T-cell (primary cell): ENCODE results near the gene EXOC4. TPM values are rescaled to one million over a fixed set of nuclear protein-coding genes. Genes with fewer than 3 reads are reported as not detected.
"Not testable (repeated sequence)": the region's sequence is repeated elsewhere in the genome, so short reads cannot be mapped to it uniquely, and the experiment has no call there.

Experiments used
- ATAC-seq, 4 experiments: fragments of 200-7000 bp in 3 of 4; fragments of 150-1000 bp in 1 of 4; cut with Tn5 transposase; replicated peaks in 1 of 4; 1 replicate in 3 of 4; 2 replicates in 1 of 4; pipeline ENCODE4 v1.10.0; 2021; ENCODE audit warnings: moderate library complexity in 3 of 4, mild to moderate bottlenecking in 2 of 4, moderate number of reproducible peaks in 1 of 4
- CTCF ChIA-PET, 2 donors: fragments of 300-600 bp; sonication (Branson Sonifier 250); formaldehyde crosslinking; loops; one replicate each; lab custom pipeline; 2022; ENCODE audit warnings: antibody characterized with exemption in 2 of 2; lab: Charles Lee
- POLR2A ChIA-PET, 2 donors: fragments of 300-600 bp; sonication (Branson Sonifier 250); formaldehyde crosslinking; loops; one replicate each; lab custom pipeline; 2022; ENCODE audit warnings: antibody characterized with exemption in 2 of 2; lab: Charles Lee
- DNase-seq, 35 experiments: peaks; one replicate each; pipeline versions ENCODE4 v3.0.0 to v3.0.0-alpha.2; 2013 to 2023
- H3K27ac ChIP-seq: one replicate; pipeline ENCODE4 v1.5.1; 2013; ENCODE audit warnings: low read length
- H3K27me3 ChIP-seq, 2 experiments: replicated peaks in 1 of 2; 1 replicate in 1 of 2; 2 replicates in 1 of 2; pipeline versions ENCODE4 v1.6.1 to v1.7.0; 2013; ENCODE audit warnings: low read length in 1 of 2, mixed read lengths in 1 of 2; ENCODE audit not compliant: control insufficient read depth in 2 of 2, insufficient read depth in 2 of 2; ENCODE audit errors: extremely low read depth in 1 of 2
- H3K36me3 ChIP-seq, 2 donors: 1 replicate in 1 of 2; 2 replicates in 1 of 2; pipeline versions ENCODE4 v1.6.1 to v1.7.0; 2013; ENCODE audit warnings: low read length in 1 of 2; ENCODE audit not compliant: control insufficient read depth in 2 of 2, insufficient read depth in 1 of 2; ENCODE audit errors: extremely low read depth in 1 of 2
- H3K4me1 ChIP-seq, 2 experiments: 1 replicate in 1 of 2; 2 replicates in 1 of 2; pipeline versions ENCODE4 v1.6.1 to v1.7.0; 2013; ENCODE audit warnings: low read length in 2 of 2, mixed read lengths in 1 of 2; ENCODE audit not compliant: insufficient read depth in 2 of 2, control insufficient read depth in 1 of 2; ENCODE audit errors: extremely low read depth in 1 of 2
- H3K4me3 ChIP-seq, 2 donors: 1 replicate in 1 of 2; 2 replicates in 1 of 2; pipeline versions ENCODE4 v1.5.1 to v1.7.0; 2013; ENCODE audit warnings: mild to moderate bottlenecking in 2 of 2, low read length in 1 of 2, moderate library complexity in 1 of 2; ENCODE audit not compliant: control insufficient read depth in 1 of 2; ENCODE audit errors: extremely low read depth in 1 of 2
- H3K9me3 ChIP-seq: 2 replicates; pipeline ENCODE4 v1.7.0; 2013
- H3K27ac Mint-ChIP-seq, 2 donors: one replicate each; pipeline ENCODE4 v1.8.0; 2020 to 2021; ENCODE audit warnings: mild to moderate bottlenecking in 2 of 2, mixed read lengths in 2 of 2
- H3K27me3 Mint-ChIP-seq, 2 donors: one replicate each; pipeline ENCODE4 v1.8.0; 2021 to 2022; ENCODE audit warnings: mixed read lengths in 2 of 2
- H3K36me3 Mint-ChIP-seq: one replicate; pipeline ENCODE4 v1.8.0; 2021; ENCODE audit warnings: mixed read lengths
- H3K4me1 Mint-ChIP-seq, 3 donors: one replicate each; pipeline ENCODE4 v1.8.0; 2020 to 2022; ENCODE audit warnings: mixed read lengths in 3 of 3, mild to moderate bottlenecking in 1 of 3
- H3K4me3 Mint-ChIP-seq, 3 donors: one replicate each; pipeline ENCODE4 v1.8.0; 2020 to 2022; ENCODE audit warnings: mild to moderate bottlenecking in 3 of 3, mixed read lengths in 3 of 3, moderate library complexity in 3 of 3
- H3K9me3 Mint-ChIP-seq, 3 donors: one replicate each; pipeline ENCODE4 v1.8.0; 2020 to 2022; ENCODE audit warnings: mixed read lengths in 3 of 3
- WGBS: methylation state at CpG from one replicate; pipeline ENCODE4 v1.1.5; 2013; ENCODE audit warnings: missing lambda C conversion rate; ENCODE audit not compliant: insufficient coverage; 5-methylcytosine and 5-hydroxymethylcytosine counted together
- total RNA-seq, 35 experiments: library from RNA in 6 of 35; stranded (reverse) in 6 of 35; fragments of 120-200 nt in 1 of 35; gene quantifications; one replicate each; pipeline versions ENCODE4 v1.2.1 to v1.2.4 and lab custom pipeline; 2013 to 2026

Gene EXOC4
- total RNA-seq, 5 donors from 2014 or later (not counting 1 experiment from before 2014, with no cell fraction given): 58.2 to 108 (median 64.8) TPM

DNA sequence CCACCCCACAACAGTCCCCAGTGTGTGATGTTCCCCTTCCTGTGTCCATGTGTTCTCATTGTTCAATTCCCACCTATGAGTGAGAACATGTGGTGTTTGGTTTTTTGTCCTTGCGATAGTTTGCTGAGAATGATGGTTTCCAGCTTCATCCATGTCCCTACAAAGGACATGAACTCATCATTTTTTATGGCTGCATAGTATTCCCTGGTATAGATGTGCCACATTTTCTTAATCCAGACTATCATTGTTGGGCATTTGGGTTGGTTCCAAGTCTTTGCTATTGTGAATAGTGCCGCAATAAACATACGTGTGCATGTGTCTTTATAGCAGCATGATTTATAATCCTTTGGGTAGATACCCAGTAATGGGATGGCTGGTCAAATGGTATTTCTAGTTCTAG lies 26.1 kb downstream of the EXOC4 start:
- H3K36me3 Mint-ChIP-seq: peaks cover 76% of the 10 kb centered on the region

DNA sequence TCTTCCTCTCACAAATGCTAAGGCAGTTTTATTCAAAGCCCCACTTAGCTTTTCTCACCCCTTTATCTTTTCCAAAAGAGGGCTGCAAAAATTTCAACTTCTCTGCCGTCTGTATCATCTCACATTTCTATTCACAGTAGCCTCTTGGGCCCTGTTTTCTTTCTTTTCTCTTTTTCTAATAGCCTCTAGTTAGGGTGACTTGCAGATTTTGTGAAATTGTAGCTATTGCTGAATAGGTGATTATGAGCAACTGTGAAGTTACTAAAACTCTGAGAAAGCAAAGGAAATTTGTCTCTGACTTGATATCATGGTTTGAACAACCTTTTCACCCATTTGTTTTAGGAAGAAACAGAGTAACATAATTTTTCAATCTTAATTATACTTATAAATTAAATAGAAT lies 29.2 kb downstream of the EXOC4 start:
- peaks cover 74% of the 10 kb centered on the region for H3K36me3 Mint-ChIP-seq
- CTCF ChIA-PET: no interaction called here

More for the DNA sequence above, 26.1 kb downstream of the EXOC4 start:
- H3K4me3 Mint-ChIP-seq, H3K4me1 ChIP-seq, H3K9me3 ChIP-seq, H3K27ac ChIP-seq, H3K9me3 Mint-ChIP-seq, H3K4me3 ChIP-seq, POLR2A ChIA-PET, ATAC-seq, H3K27ac Mint-ChIP-seq, DNase-seq, H3K27me3 Mint-ChIP-seq, H3K27me3 ChIP-seq: not testable (repeated sequence)
- WGBS: no CpG with 5 or more reads among the region's 3 CpGs
- H3K4me1 Mint-ChIP-seq: peaks cover 7 to 12% (median 12%) of the 10 kb centered on the region in 3 donors
- CTCF ChIA-PET: interaction anchor here in 1 of 2 donors (0.6 kb wide), 1 partner anchor 1892 kb away, joined by 6 read pairs; no protein-coding TSS in a partner anchor
- H3K36me3 ChIP-seq: peaks cover 0 to 37% of the 10 kb centered on the region in 2 donors

DNA sequence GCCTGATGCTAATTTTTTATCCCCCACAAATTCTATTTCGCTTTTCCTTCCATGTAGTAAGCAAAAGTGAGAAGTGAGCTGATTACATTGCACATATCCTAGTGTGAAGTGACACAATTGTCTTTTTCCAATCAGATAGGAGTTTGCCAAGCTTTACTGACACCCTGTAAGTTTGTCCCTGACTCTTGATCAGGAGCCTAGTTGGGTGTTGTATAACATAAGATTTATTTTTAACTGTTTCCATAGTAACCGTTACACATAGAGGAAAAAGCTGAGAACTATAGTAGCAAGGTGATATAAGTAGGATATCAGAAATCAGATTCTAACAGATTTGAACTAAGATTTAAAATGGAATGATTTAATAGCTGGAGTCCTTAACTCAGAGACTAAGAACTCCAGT lies 31.2 kb downstream of the EXOC4 start:
- Mint-ChIP-seq H3K27me3 (no peaks in the 10 kb centered on the region), H3K9me3 (no peaks in the 10 kb centered on the region), H3K4me1 (peaks cover 14 to 22% (median 19%) of the 10 kb centered on the region in 3 donors), H3K4me3 (no peak overlapping the region), H3K27ac (no peak overlapping the region), H3K36me3 (peaks cover 74% of the 10 kb centered on the region)
- H3K27me3 ChIP-seq: no peaks in the 10 kb centered on the region
- no peaks in the 10 kb centered on the region for H3K4me1 ChIP-seq
- no peaks in the 10 kb centered on the region for H3K9me3 ChIP-seq
- DNase-seq (no peak), ATAC-seq (no peak)
- no peak overlapping the region for H3K4me3 ChIP-seq
- no CpG with 5 or more reads among the region's 2 CpGs for WGBS
- peaks cover 0 to 27% of the 10 kb centered on the region in 2 donors for H3K36me3 ChIP-seq
- H3K27ac ChIP-seq: no peak overlapping the region
- CTCF ChIA-PET: interaction anchor here (0.8 to 1.0 kb wide), 2 partner anchors 8 to 237 kb away, joined by 3 read pairs; no protein-coding TSS in a partner anchor
- POLR2A ChIA-PET: no interaction called here

More for the DNA sequence above, 29.2 kb downstream of the EXOC4 start:
- Mint-ChIP-seq H3K4me1 (peaks cover 14 to 23% (median 19%) of the 10 kb centered on the region in 3 donors), H3K27me3 (no peaks in the 10 kb centered on the region), H3K4me3 (no peak overlapping the region), H3K9me3 (peaks cover 3 to 7% (median 5%) of the 10 kb centered on the region in 3 donors), H3K27ac (no peak overlapping the region)
- DNase-seq: no peak
- H3K4me3 ChIP-seq: no peak overlapping the region
- no peaks in the 10 kb centered on the region for H3K9me3 ChIP-seq
- no CpG with 5 or more reads among the region's 1 CpG for WGBS
- H3K27ac ChIP-seq: no peak overlapping the region
- H3K4me1 ChIP-seq: no peaks in the 10 kb centered on the region
- POLR2A ChIA-PET: no interaction called here
- H3K27me3 ChIP-seq: no peaks in the 10 kb centered on the region
- H3K36me3 ChIP-seq: peaks cover 0 to 28% of the 10 kb centered on the region in 2 donors
- ATAC-seq: no peak

DNA sequence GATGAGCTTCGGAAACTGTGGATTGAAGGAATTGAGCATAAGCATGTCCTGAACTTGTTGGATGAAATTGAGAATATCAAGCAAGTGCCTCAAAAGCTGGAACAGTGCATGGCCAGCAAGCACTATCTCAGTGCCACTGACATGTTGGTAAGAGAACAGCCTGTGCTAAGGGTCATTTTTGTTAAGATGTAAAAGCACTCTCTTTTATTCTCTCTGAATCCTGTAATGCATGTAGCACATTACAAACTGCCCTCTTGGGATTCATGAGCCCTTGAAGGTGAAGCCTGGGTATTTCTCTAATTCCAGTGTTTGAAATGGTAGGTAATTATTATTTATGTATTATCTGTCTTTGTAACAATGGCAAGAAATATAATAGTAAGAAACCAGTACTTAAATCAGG lies 36.1 kb downstream of the EXOC4 start:
- H3K4me1 ChIP-seq: no peaks in the 10 kb centered on the region
- no peak overlapping the region for H3K4me3 Mint-ChIP-seq
- ChIA-PET POLR2A (no interaction called here), CTCF (interaction anchor here in 1 of 2 donors (0.8 kb wide), 1 partner anchor 10 kb away, joined by 3 read pairs; no protein-coding TSS in a partner anchor)
- H3K36me3 Mint-ChIP-seq: peaks cover 77% of the 10 kb centered on the region
- no peak for ATAC-seq
- no peaks in the 10 kb centered on the region for H3K9me3 ChIP-seq
- H3K4me3 ChIP-seq: no peak overlapping the region
- no peaks in the 10 kb centered on the region for H3K9me3 Mint-ChIP-seq
- peaks cover 14 to 27% (median 24%) of the 10 kb centered on the region in 3 donors for H3K4me1 Mint-ChIP-seq
- no peaks in the 10 kb centered on the region for H3K27me3 ChIP-seq
- 100% methylated on average over 1 of the region's 1 CpG for WGBS
- H3K36me3 ChIP-seq: peaks cover 4 to 20% of the 10 kb centered on the region in 2 donors
- DNase-seq: no peak
- H3K27ac Mint-ChIP-seq: no peak overlapping the region
- H3K27me3 Mint-ChIP-seq: no peaks in the 10 kb centered on the region
- no peak overlapping the region for H3K27ac ChIP-seq

DNA sequence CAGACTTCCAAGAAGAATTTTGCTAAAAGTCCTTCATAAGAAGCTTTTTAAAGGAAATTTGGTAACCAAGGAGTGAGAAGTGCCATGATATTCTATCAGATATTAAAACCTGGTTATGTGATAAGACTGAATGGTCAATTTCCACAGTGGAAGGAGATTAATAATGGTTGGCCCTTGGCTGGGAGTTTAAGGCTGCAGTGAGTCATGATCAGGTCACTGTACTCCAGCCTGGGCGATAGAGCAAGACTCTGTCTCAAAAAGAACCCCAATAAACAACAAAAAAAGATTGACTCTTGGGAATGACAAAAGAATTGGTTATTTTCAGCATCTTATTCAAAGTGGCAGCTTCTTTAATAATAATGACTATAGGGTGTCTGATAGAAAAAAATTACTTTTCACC lies 37.2 kb downstream of the EXOC4 start:
- CTCF ChIA-PET: interaction anchor here in 1 of 2 donors (0.5 kb wide), 1 partner anchor 75 kb away, joined by 3 read pairs; no protein-coding TSS in a partner anchor
- ATAC-seq: no peak

DNA sequence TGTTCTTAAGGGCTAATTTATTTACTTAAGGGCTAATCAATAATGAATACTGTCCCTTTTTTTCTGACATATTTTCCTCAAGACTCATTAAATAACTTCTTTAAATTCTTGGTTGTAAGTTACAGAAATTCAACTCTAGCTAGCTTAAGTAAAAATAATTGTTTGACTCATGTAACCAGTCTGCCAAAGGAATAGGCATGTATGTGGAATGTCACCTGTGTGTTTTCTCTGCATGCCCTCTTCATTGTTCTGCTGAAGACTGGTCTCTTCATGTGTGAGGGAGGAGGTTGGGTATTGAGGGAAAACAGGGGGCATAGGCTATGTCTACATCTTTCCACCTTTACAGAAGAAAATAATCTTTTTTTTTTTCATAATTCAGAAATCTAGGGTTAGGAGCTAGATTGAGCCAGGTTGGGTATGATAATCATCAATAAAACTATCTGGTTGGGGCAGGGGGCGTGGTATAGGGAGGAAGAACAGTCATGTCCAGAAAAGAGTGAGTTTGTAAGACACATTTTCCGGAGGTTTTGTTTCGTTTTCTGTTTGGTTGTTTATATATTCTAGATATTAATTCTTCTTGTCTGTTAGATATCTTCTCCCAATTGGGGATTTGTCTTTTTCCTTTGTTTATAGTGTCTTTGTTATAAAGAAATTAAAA lies 37.9 kb downstream of the EXOC4 start:
- WGBS: no CpG with 5 or more reads among the region's 3 CpGs
- Mint-ChIP-seq H3K4me1 (peaks cover 12 to 18% (median 14%) of the 10 kb centered on the region in 3 donors), H3K9me3 (no peaks in the 10 kb centered on the region), H3K27me3 (no peaks in the 10 kb centered on the region), H3K27ac (no peak overlapping the region), H3K36me3 (peaks cover 72% of the 10 kb centered on the region), H3K4me3 (peak overlapping the region in 1 of 3 donors; percentile 14)
- Histone ChIP-seq H3K9me3 (no peaks in the 10 kb centered on the region), H3K4me3 (no peak overlapping the region), H3K27me3 (no peaks in the 10 kb centered on the region), H3K4me1 (no peaks in the 10 kb centered on the region), H3K36me3 (peaks cover 5 to 19% of the 10 kb centered on the region in 2 donors), H3K27ac (no peak overlapping the region)
- ATAC-seq: no peak
- DNase-seq: no peak
- ChIA-PET POLR2A (interaction anchor here in 1 of 2 donors (0.6 kb wide), 1 partner anchor 18 kb away, joined by 3 read pairs; no protein-coding TSS in a partner anchor), CTCF (no interaction called here)

More for the DNA sequence above, 37.2 kb downstream of the EXOC4 start:
- Mint-ChIP-seq H3K4me1 (peaks cover 12 to 23% (median 21%) of the 10 kb centered on the region in 3 donors), H3K9me3 (no peaks in the 10 kb centered on the region), H3K27me3 (no peaks in the 10 kb centered on the region), H3K4me3 (no peak overlapping the region), H3K27ac (no peak overlapping the region), H3K36me3 (peaks cover 71% of the 10 kb centered on the region)
- peaks cover 5 to 19% of the 10 kb centered on the region in 2 donors for H3K36me3 ChIP-seq
- no peaks in the 10 kb centered on the region for H3K9me3 ChIP-seq
- no CpG with 5 or more reads among the region's 1 CpG for WGBS
- no peak overlapping the region for H3K4me3 ChIP-seq
- H3K4me1 ChIP-seq: no peaks in the 10 kb centered on the region
- POLR2A ChIA-PET: interaction anchor here in 1 of 2 donors (0.6 kb wide), 1 partner anchor 17 kb away, joined by 3 read pairs; no protein-coding TSS in a partner anchor
- no peak overlapping the region for H3K27ac ChIP-seq
- no peaks in the 10 kb centered on the region for H3K27me3 ChIP-seq
- DNase-seq: no peak
